NCI-H2107 treated with DMSO at 0.1 percent for 48 hours (cell line): ENCODE data around the gene TMED10.
"Not testable (repeated sequence)": the region's sequence is repeated elsewhere in the genome, so short reads cannot be mapped to it uniquely, and the experiment has no call there.

Source experiments
- DNase-seq: peaks from one replicate; lab custom pipeline; 2025; ENCODE audit not compliant: unreplicated experiment; lab: John Stamatoyannopoulos, UW

Gene TMED10

GRCh38 chr14:75127903-75128595 lies 48.4 kb downstream of the TMED10 start:
- no peak for DNase-seq

- not testable (repeated sequence) for DNase-seq
These were observed 49.0 kb downstream of the TMED10 start for GRCh38 chr14:75127474-75127820.

- peak; percentile 81 for DNase-seq
These were observed 49.5 kb downstream of the TMED10 start, which contains the start of gene NEK9 for GRCh38 chr14:75126679-75127473. NEK9 (minus strand) TSS chr14:75127048; CDS start chr14:75126921, 127 bp downstream.

GRCh38 chr14:75126121-75126544 lies 50.3 kb downstream of the TMED10 start:
- no peak for DNase-seq

- no peak for DNase-seq
These were observed 50.8 kb downstream of the TMED10 start for GRCh38 chr14:75125617-75126016.

GRCh38 chr14:75123991-75124390 lies 52.4 kb downstream of the TMED10 start:
- no peak for DNase-seq

- DNase-seq: no peak
These were observed 54.9 kb downstream of the TMED10 start for GRCh38 chr14:75121552-75121951.

GRCh38 chr14:75120541-75121291 lies 55.7 kb downstream of the TMED10 start:
- no peak for DNase-seq

GRCh38 chr14:75119056-75119455 lies 57.4 kb downstream of the TMED10 start:
- no peak for DNase-seq

GRCh38 chr14:75113932-75114539 lies 62.4 kb downstream of the TMED10 start:
- no peak for DNase-seq

GRCh38 chr14:75109877-75110276 lies 66.5 kb downstream of the TMED10 start:
- no peak for DNase-seq

GRCh38 chr14:75107186-75107585 lies 69.2 kb downstream of the TMED10 start:
- DNase-seq: no peak

GRCh38 chr14:75101491-75101890 lies 74.9 kb downstream of the TMED10 start:
- no peak for DNase-seq

GRCh38 chr14:75098682-75099081 lies 77.7 kb downstream of the TMED10 start:
- DNase-seq: no peak

GRCh38 chr14:75098212-75098611 lies 78.2 kb downstream of the TMED10 start:
- no peak for DNase-seq

GRCh38 chr14:75096959-75097358 lies 79.5 kb downstream of the TMED10 start:
- DNase-seq: no peak

GRCh38 chr14:75095690-75096089 lies 80.7 kb downstream of the TMED10 start:
- no peak for DNase-seq

- DNase-seq: no peak
These were observed 81.5 kb downstream of the TMED10 start for GRCh38 chr14:75094896-75095295.

- DNase-seq: no peak
These were observed 83.7 kb downstream of the TMED10 start for GRCh38 chr14:75092698-75093097.

- no peak for DNase-seq
These were observed 85.2 kb downstream of the TMED10 start for GRCh38 chr14:75091251-75091650.

- no peak for DNase-seq
These were observed 86.1 kb downstream of the TMED10 start for GRCh38 chr14:75090353-75090752.
